ENCODE data around the gene LRIG1.

DNA sequence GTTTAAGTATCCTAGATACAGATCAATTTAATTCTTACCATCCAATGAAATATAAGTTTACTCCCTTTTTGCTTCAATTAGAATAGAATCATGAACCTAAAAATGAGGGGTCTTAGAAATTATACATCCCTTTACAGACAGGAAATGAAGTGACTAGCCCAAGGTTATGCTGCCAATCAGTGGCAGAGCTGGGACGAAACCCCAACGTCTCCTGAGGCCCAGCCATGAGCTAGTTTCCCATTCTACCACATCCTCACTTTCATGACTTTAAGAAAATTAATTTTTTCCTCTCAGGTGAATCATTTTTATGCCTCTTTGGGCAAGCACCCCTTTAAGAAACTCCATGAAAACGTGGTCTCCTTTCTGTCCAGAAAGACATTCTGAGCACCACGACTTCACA is 11.2 kb downstream of the LRIG1 start:
- TF ChIP-seq, protein P1, sequence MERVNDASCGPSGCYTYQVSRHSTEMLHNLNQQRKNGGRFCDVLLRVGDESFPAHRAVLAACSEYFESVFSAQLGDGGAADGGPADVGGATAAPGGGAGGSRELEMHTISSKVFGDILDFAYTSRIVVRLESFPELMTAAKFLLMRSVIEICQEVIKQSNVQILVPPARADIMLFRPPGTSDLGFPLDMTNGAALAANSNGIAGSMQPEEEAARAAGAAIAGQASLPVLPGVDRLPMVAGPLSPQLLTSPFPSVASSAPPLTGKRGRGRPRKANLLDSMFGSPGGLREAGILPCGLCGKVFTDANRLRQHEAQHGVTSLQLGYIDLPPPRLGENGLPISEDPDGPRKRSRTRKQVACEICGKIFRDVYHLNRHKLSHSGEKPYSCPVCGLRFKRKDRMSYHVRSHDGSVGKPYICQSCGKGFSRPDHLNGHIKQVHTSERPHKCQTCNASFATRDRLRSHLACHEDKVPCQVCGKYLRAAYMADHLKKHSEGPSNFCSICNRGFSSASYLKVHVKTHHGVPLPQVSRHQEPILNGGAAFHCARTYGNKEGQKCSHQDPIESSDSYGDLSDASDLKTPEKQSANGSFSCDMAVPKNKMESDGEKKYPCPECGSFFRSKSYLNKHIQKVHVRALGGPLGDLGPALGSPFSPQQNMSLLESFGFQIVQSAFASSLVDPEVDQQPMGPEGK (CRISPR knock-in tag; IDR thresholded peaks at IDR 0.05; ENCODE audit: borderline replicate concordance): no peak
- TF ChIP-seq PPARA (CRISPR knock-in tag; IDR thresholded peaks at IDR 0.05; ENCODE audit: borderline replicate concordance): no peak
- no peak for TF ChIP-seq ZFP30 (CRISPR knock-in tag; IDR thresholded peaks at IDR 0.05)
- TF ChIP-seq, protein P2, sequence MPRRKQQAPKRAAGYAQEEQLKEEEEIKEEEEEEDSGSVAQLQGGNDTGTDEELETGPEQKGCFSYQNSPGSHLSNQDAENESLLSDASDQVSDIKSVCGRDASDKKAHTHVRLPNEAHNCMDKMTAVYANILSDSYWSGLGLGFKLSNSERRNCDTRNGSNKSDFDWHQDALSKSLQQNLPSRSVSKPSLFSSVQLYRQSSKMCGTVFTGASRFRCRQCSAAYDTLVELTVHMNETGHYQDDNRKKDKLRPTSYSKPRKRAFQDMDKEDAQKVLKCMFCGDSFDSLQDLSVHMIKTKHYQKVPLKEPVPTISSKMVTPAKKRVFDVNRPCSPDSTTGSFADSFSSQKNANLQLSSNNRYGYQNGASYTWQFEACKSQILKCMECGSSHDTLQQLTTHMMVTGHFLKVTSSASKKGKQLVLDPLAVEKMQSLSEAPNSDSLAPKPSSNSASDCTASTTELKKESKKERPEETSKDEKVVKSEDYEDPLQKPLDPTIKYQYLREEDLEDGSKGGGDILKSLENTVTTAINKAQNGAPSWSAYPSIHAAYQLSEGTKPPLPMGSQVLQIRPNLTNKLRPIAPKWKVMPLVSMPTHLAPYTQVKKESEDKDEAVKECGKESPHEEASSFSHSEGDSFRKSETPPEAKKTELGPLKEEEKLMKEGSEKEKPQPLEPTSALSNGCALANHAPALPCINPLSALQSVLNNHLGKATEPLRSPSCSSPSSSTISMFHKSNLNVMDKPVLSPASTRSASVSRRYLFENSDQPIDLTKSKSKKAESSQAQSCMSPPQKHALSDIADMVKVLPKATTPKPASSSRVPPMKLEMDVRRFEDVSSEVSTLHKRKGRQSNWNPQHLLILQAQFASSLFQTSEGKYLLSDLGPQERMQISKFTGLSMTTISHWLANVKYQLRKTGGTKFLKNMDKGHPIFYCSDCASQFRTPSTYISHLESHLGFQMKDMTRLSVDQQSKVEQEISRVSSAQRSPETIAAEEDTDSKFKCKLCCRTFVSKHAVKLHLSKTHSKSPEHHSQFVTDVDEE (CRISPR knock-in tag; IDR thresholded peaks at IDR 0.05): no peak
- TF ChIP-seq ZNF565 (CRISPR knock-in tag; conservative IDR thresholded peaks at IDR 0.05; ENCODE audit: low read depth): no peak
- TF ChIP-seq RARB (CRISPR knock-in tag; IDR thresholded peaks at IDR 0.05): no peak
- no peak for TF ChIP-seq BACH2 (CRISPR knock-in tag; IDR thresholded peaks at IDR 0.05; ENCODE audit: borderline replicate concordance)
- TF ChIP-seq ISL1 (CRISPR knock-in tag; IDR thresholded peaks at IDR 0.05): no peak
- TF ChIP-seq, protein P3, sequence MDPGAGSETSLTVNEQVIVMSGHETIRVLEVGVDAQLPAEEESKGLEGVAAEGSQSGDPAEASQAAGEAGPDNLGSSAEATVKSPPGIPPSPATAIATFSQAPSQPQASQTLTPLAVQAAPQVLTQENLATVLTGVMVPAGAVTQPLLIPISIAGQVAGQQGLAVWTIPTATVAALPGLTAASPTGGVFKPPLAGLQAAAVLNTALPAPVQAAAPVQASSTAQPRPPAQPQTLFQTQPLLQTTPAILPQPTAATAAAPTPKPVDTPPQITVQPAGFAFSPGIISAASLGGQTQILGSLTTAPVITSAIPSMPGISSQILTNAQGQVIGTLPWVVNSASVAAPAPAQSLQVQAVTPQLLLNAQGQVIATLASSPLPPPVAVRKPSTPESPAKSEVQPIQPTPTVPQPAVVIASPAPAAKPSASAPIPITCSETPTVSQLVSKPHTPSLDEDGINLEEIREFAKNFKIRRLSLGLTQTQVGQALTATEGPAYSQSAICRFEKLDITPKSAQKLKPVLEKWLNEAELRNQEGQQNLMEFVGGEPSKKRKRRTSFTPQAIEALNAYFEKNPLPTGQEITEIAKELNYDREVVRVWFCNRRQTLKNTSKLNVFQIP (CRISPR knock-in tag; IDR thresholded peaks at IDR 0.05; ENCODE audit: borderline replicate concordance, low read depth): no peak
- TF ChIP-seq TCF4 (CRISPR knock-in tag; IDR thresholded peaks at IDR 0.05; ENCODE audit: borderline replicate concordance): no peak
- TF ChIP-seq ZC3H10 (CRISPR knock-in tag; IDR thresholded peaks at IDR 0.05): no peak
- TF ChIP-seq CSDC2 (CRISPR knock-in tag; IDR thresholded peaks at IDR 0.05): no peak
